Activated CD4-positive, alpha-beta memory T cell treated with anti-CD3 and anti-CD28 coated beads for 36 hours (primary cell): ENCODE data around the gene NAALADL2. TPM values are rescaled to one million over a fixed set of nuclear protein-coding genes. Genes with fewer than 3 reads are reported as not detected.
"Not testable (repeated sequence)": the region's sequence is repeated elsewhere in the genome, so short reads cannot be mapped to it uniquely, and the experiment has no call there.

Source experiments
- CTCF ChIA-PET: fragments of 350-600 bp; sonication (Branson Sonifier 250); formaldehyde crosslinking; loops from one replicate; lab custom pipeline; 2021; ENCODE audit warnings: antibody characterized with exemption, inconsistent platforms; lab: Charles Lee
- POLR2A ChIA-PET: fragments of 350-600 bp; sonication (Branson Sonifier 250); formaldehyde crosslinking; loops from one replicate; lab custom pipeline; 2021; ENCODE audit warnings: antibody characterized with exemption; lab: Charles Lee
- DNase-seq: peaks from one replicate; pipeline ENCODE4 v3.0.0-alpha.2; 2020
- H3K27ac Mint-ChIP-seq: one replicate; pipeline ENCODE4 v1.8.0; 2021; ENCODE audit warnings: mixed read lengths
- H3K27me3 Mint-ChIP-seq: one replicate; pipeline ENCODE4 v1.8.0; 2021; ENCODE audit warnings: mixed read lengths
- H3K36me3 Mint-ChIP-seq: one replicate; pipeline ENCODE4 v1.8.0; 2021; ENCODE audit warnings: mixed read lengths
- H3K4me1 Mint-ChIP-seq: one replicate; pipeline ENCODE4 v1.8.0; 2021; ENCODE audit warnings: low read depth, mixed read lengths
- H3K4me3 Mint-ChIP-seq: one replicate; pipeline ENCODE4 v1.8.0; 2021; ENCODE audit warnings: mild to moderate bottlenecking, mixed read lengths
- H3K9me3 Mint-ChIP-seq: one replicate; pipeline ENCODE4 v1.8.0; 2021; ENCODE audit warnings: mixed read lengths
- intact Hi-C: fragments of 100-400 bp; cut with micrococcal nuclease; formaldehyde crosslinking; loops from one replicate; pipeline ENCODE4 v1.15.1; 2023
- total RNA-seq, 2 experiments: library from RNA; stranded (reverse); gene quantifications; one replicate each; pipeline ENCODE4 v1.2.3, GENCODE V29; 2021

Gene NAALADL2
- total RNA-seq, 2 experiments from 2014 or later: not detected

DNA sequence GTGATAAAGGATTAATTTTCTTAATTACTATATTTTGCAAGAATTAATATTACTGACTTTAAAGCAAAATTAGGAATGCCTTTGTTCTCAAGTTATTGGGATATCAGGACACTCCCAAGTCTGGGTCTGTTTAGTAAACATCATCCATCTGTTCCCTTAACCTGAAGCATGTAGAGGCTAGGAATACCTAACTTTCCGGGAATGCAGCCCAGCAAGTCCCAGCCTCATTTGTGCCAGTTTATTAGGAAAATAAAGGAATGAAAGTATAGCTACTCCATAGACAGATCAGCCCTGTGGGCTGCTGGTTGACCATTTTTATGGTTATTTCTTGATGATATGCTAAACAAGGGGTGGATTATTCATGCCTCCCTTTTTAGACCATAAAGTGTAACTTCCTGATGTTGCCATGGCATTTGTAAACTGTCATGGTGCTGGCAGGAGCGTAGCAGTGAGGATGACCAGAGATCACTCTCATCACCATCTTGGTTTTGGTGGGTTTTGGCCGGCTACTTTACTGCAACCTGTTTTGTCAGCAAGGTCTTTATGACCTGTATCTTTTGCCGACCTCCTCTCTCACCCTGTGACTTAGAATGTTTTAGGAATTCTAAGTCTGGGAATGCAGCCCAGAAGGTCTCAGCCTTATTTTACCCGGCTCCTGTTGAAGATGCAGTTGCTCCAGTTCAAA lies 540.2 kb downstream of the NAALADL2 start:
- Mint-ChIP-seq H3K36me3 (no peaks in the 10 kb centered on the region), H3K27ac (no peak overlapping the region), H3K4me1 (no peaks in the 10 kb centered on the region), H3K4me3 (no peak overlapping the region), H3K9me3 (peaks cover 14% of the 10 kb centered on the region), H3K27me3 (no peaks in the 10 kb centered on the region)
- intact Hi-C loops: no loop called here
- no peak for DNase-seq
- CTCF ChIA-PET: no interaction called here
- POLR2A ChIA-PET: no interaction called here

DNA sequence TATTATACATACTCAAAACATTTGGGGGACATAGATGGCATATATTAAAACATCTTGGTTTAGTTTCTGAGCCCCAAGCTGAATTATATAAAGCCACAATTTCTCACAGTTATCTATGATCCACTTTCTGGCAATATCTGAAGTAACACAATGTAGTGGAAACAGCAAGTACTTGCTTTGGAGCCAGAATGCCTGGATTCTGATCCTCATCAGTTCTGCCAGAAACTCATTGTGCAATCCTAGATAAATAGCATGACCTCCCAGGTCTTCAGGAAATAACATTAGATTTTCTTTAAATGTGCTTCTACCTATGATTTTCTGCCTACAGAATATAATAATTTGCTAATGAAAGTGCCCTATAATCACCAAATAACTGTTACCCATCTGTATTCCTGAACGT lies 544.9 kb downstream of the NAALADL2 start:
- ChIA-PET POLR2A (no interaction called here), CTCF (no interaction called here)
- Mint-ChIP-seq H3K4me1 (no peaks in the 10 kb centered on the region), H3K4me3 (no peak overlapping the region), H3K27ac (no peak overlapping the region), H3K27me3 (no peaks in the 10 kb centered on the region), H3K9me3 (no peaks in the 10 kb centered on the region), H3K36me3 (no peaks in the 10 kb centered on the region)
- intact Hi-C loops: no loop called here
- no peak for DNase-seq

DNA sequence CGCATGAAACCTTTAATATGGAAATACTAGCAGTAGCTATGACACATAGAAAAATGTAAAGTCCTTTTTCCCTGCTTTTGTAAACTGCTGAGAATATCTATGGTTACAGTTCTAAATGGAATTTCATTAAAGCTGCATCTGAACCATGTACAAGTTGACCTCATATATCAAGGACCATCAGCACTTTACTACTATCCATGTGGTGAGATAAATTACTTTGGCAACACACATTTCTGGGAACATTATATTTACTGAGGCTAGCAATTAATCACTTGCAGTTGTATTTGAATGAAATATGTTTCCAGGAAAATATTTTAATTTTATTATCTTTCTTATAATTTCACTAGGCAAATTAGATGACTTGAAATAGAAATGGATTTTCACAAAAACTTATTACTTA lies 545.5 kb downstream of the NAALADL2 start:
- no peak for DNase-seq
- Mint-ChIP-seq H3K4me1 (no peaks in the 10 kb centered on the region), H3K9me3 (no peaks in the 10 kb centered on the region), H3K27me3 (no peaks in the 10 kb centered on the region), H3K4me3 (no peak overlapping the region), H3K36me3 (no peaks in the 10 kb centered on the region), H3K27ac (no peak overlapping the region)
- intact Hi-C loops: no loop called here
- POLR2A ChIA-PET: no interaction called here
- CTCF ChIA-PET: no interaction called here

DNA sequence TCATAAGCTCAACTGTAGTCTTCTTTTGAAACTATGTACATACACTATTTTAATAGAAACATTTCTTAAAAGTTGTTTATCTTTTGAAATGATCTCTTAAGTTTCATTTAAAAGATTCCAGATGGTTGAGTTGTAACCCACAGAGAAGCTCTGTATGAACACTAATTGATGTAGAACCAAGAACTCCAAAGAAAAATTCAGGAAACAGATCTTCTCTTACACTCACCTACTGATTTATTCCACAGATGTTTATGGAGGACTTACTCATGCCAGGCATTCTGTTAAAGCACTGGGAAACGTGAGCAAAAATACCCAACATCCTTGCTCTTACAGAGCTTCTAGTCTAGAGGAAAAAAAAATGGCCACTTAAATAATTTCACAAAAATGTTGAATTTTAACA lies 551.1 kb downstream of the NAALADL2 start:
- Mint-ChIP-seq H3K27ac (no peak overlapping the region), H3K27me3 (no peaks in the 10 kb centered on the region), H3K4me1 (no peaks in the 10 kb centered on the region), H3K4me3 (no peak overlapping the region), H3K9me3 (peaks cover 3% of the 10 kb centered on the region), H3K36me3 (no peaks in the 10 kb centered on the region)
- no peak for DNase-seq
- intact Hi-C loops: no loop called here
- POLR2A ChIA-PET: no interaction called here
- CTCF ChIA-PET: no interaction called here

DNA sequence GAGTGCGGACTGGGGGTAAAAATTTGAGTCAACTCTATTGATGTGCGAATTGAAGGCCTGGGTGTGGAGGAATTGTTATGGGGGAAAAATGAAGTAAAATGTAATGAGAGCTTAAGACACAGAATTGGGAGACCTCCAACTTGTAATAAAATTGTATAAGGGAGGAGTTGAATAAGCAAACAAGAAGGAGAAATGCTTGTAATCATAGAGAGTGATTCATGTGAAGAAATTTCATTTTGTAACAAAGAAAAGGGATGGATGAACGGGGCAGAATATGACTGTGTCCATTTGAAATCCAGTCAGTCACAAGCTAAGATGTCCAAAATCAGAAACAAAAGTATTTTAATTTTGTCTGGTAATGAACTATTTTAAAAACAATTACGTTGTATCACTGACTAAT lies 552.3 kb downstream of the NAALADL2 start:
- ChIA-PET CTCF (no interaction called here), POLR2A (no interaction called here)
- no peak for DNase-seq
- intact Hi-C loops: no loop called here
- no peak overlapping the region for H3K27ac Mint-ChIP-seq
- H3K9me3 Mint-ChIP-seq: peaks cover 3% of the 10 kb centered on the region
- no peaks in the 10 kb centered on the region for H3K4me1 Mint-ChIP-seq
- H3K27me3 Mint-ChIP-seq: no peaks in the 10 kb centered on the region
- no peaks in the 10 kb centered on the region for H3K36me3 Mint-ChIP-seq
- no peak overlapping the region for H3K4me3 Mint-ChIP-seq

DNA sequence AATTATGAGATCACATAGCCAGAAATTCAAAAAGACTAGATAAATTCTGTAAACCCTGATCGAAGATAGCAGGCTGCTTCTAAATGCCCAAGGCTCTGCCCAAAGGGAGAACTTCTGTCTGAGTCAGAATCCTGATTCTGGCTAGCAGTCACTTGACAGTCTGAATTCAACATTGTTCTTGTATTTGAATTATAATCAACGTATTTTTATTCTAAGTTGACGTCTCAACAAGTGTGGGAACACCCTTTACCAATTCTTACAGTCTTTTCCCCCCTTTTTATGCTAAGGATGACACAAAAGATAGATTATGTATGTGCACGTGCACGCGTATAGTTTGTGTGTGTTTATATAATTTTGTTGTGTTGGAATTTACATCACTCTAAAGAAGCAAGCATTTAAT lies 552.8 kb downstream of the NAALADL2 start:
- CTCF ChIA-PET: no interaction called here
- DNase-seq: no peak
- intact Hi-C loops: no loop called here
- H3K36me3 Mint-ChIP-seq: no peaks in the 10 kb centered on the region
- no peaks in the 10 kb centered on the region for H3K4me1 Mint-ChIP-seq
- no peak overlapping the region for H3K27ac Mint-ChIP-seq
- peaks cover 3% of the 10 kb centered on the region for H3K9me3 Mint-ChIP-seq
- no peak overlapping the region for H3K4me3 Mint-ChIP-seq
- POLR2A ChIA-PET: no interaction called here
- H3K27me3 Mint-ChIP-seq: no peaks in the 10 kb centered on the region

DNA sequence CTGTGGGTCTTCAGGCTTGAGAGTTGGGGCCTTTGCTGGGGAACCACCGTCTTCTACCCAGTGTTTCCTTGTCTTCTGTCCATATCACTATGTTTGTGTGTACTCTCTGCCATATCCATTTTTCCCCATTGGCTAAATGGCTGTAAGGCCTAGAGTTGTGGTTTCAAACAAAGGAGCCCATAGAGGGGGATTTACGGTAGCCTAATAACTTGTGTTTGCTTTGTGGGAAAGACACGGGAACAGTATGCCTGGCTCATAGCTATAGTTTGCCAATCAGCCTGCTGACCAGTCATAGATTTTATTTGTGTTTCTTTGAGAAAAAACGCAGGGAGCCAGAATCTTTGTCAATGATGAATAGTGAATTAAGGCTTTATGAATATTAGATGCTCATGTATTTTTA lies 554.8 kb downstream of the NAALADL2 start:
- ChIA-PET POLR2A (no interaction called here), CTCF (no interaction called here)
- H3K27me3 Mint-ChIP-seq: no peaks in the 10 kb centered on the region
- H3K36me3 Mint-ChIP-seq: no peaks in the 10 kb centered on the region
- no peak overlapping the region for H3K4me3 Mint-ChIP-seq
- no peak for DNase-seq
- intact Hi-C loops: no loop called here
- no peaks in the 10 kb centered on the region for H3K4me1 Mint-ChIP-seq
- H3K9me3 Mint-ChIP-seq: peaks cover 3% of the 10 kb centered on the region
- H3K27ac Mint-ChIP-seq: no peak overlapping the region

DNA sequence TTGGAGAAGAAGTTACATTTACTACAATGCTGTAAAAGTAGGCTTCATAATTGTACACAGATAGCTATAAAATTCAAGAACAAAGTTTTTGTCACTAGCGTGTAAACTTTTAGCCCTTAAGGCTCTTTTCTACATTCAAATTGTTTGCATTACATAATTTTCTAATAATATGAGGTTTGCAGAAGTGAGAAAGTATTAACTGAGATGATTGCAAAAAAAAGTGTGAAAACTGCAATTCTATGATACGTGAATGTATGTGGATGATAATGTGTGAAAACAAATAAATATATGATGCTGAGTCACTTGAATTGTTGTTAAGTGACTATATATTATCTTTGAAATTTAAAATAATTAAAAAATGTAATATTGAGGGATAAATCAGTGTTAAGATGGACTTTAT lies 557.5 kb downstream of the NAALADL2 start:
- H3K36me3 Mint-ChIP-seq: no peaks in the 10 kb centered on the region
- H3K27me3 Mint-ChIP-seq: no peaks in the 10 kb centered on the region
- H3K4me3 Mint-ChIP-seq: no peak overlapping the region
- ChIA-PET POLR2A (no interaction called here), CTCF (no interaction called here)
- no peaks in the 10 kb centered on the region for H3K4me1 Mint-ChIP-seq
- intact Hi-C loops: no loop called here
- H3K27ac Mint-ChIP-seq: no peak overlapping the region
- H3K9me3 Mint-ChIP-seq: peaks cover 4% of the 10 kb centered on the region
- DNase-seq: no peak

DNA sequence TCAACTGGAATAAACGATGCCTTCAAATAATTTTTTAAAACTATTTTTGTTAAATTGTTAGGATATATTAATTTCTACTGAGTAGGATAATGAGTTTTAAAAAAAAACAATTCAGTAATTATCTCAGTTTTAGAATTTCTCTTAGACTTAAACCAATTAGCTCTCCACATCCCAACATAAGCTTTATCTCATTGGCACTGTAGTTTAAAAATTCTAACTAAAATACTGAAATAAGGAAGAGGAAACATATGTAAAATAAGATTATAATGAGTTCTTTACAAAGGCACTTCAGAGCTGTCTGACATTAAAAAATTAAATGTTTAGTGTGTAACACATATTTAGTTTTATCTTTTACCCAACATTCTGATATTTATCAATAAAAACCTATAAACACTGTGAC lies 558.3 kb downstream of the NAALADL2 start:
- Mint-ChIP-seq H3K27me3 (no peaks in the 10 kb centered on the region), H3K4me1 (no peaks in the 10 kb centered on the region), H3K4me3 (no peak overlapping the region), H3K36me3 (no peaks in the 10 kb centered on the region), H3K9me3 (peaks cover 4% of the 10 kb centered on the region), H3K27ac (no peak overlapping the region)
- no peak for DNase-seq
- POLR2A ChIA-PET: no interaction called here
- CTCF ChIA-PET: no interaction called here
- intact Hi-C loops: no loop called here

DNA sequence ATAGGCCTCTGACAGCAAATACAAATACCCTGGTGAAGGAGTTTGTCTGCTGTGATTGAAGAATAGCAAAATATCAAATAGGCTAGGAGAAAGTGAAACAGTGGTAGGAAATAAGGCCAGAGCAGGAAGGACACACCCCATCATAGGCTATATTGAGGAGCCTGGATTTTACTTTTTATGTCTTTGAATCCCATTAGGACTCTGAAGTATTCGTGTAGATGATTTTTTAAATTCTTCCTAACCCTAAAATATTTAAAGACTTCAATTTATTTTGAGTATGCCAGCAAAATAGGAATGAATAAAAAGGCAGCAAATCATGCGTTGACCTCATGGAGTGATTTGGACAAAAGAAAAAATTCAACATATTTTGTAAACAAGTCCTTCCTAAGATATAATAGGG lies 562.8 kb downstream of the NAALADL2 start:
- Mint-ChIP-seq H3K9me3 (peaks cover 6% of the 10 kb centered on the region), H3K27me3 (no peaks in the 10 kb centered on the region), H3K36me3 (no peaks in the 10 kb centered on the region), H3K27ac (no peak overlapping the region), H3K4me1 (no peaks in the 10 kb centered on the region), H3K4me3 (no peak overlapping the region)
- no peak for DNase-seq
- intact Hi-C loops: no loop called here
- POLR2A ChIA-PET: no interaction called here
- CTCF ChIA-PET: no interaction called here

DNA sequence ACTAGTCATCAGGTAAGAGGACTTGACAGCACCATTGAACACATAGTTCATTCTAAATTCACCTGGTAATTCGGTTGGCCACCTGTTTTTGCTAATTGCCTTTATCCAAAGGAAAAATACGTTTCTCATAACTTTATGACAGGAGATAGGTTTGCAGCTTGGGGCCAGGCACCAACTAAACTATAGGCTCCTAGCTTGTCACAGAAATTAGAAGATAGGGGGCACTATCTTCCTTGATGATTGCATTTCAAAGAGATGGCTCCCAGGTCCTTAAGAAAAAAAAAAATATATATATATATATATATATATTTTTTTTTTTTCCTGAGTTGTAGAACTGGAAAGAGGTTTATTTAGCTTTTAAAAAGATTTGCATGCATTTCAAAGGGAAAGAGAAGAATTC lies 563.6 kb downstream of the NAALADL2 start:
- CTCF ChIA-PET: no interaction called here
- H3K27me3 Mint-ChIP-seq: no peaks in the 10 kb centered on the region

DNA sequence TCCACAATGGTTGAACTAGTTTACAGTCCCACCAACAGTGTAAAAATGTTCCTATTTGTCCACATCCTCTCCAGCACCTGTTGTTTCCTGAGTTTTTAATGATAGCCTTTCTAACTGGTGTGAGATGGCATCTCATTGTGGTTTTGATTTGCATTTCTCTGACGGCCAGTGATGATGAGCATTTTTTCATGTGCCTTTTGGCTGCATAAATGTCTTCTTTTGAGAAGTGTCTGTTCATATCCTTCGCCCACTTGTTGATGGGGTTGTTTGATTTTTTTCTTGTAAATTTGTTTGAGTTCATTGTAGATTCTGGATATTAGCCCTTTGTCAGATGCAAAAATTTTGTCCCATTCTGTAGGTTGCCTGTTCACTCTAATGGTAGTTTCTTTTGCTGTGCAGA lies 564.7 kb downstream of the NAALADL2 start:
- CTCF ChIA-PET, H3K4me1 Mint-ChIP-seq, H3K36me3 Mint-ChIP-seq, H3K4me3 Mint-ChIP-seq, DNase-seq, H3K27me3 Mint-ChIP-seq, intact Hi-C loops, H3K9me3 Mint-ChIP-seq, H3K27ac Mint-ChIP-seq, POLR2A ChIA-PET: not testable (repeated sequence)

More for the DNA sequence above, 563.6 kb downstream of the NAALADL2 start:
- no peaks in the 10 kb centered on the region for H3K4me1 Mint-ChIP-seq
- peaks cover 6% of the 10 kb centered on the region for H3K9me3 Mint-ChIP-seq
- H3K4me3 Mint-ChIP-seq: no peak overlapping the region
- no peak overlapping the region for H3K27ac Mint-ChIP-seq
- no peak for DNase-seq
- POLR2A ChIA-PET: no interaction called here
- intact Hi-C loops: no loop called here
- no peaks in the 10 kb centered on the region for H3K36me3 Mint-ChIP-seq

DNA sequence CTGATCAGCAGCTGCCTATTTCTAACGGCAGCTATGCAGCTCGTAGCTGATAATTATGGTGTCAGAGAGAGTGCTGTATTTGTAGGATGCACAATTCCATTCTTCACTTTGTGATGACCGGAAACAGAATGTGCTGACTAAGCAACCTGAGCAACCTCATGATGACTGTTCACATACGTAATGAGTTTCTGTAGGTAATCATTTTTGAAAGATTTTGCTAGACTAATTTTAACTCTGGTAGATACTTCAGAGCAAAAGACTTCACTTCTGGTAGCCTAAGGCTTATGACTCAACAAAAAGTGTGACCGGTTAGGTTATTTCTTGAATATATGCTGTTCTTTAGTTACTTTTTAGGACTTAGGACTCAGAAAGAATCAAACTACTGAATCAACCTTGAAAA lies 567.7 kb downstream of the NAALADL2 start:
- intact Hi-C loops: no loop called here
- POLR2A ChIA-PET: no interaction called here
- Mint-ChIP-seq H3K9me3 (peaks cover 4% of the 10 kb centered on the region), H3K27me3 (no peaks in the 10 kb centered on the region), H3K4me1 (no peaks in the 10 kb centered on the region), H3K36me3 (no peaks in the 10 kb centered on the region), H3K27ac (no peak overlapping the region), H3K4me3 (no peak overlapping the region)
- no peak for DNase-seq
- CTCF ChIA-PET: no interaction called here
